GM18520 (cell line): Measurements from ENCODE around the gene CMKLR1.

Experiments
- ATAC-seq: cut with Tn5 transposase; IDR thresholded peaks from one replicate; pipeline ENCODE4 v1.9.1; 2021; ENCODE audit not compliant: unreplicated experiment

CMKLR1 gene

GRCh38 chr12:108317308-108318234 lies 21.5 kb downstream of the CMKLR1 start:
- ATAC-seq: no peak

GRCh38 chr12:108316176-108317086 lies 22.7 kb downstream of the CMKLR1 start:
- ATAC-seq: no peak

GRCh38 chr12:108315486-108316105 lies 23.5 kb downstream of the CMKLR1 start:
- ATAC-seq: no peak

GRCh38 chr12:108313606-108314351 lies 25.3 kb downstream of the CMKLR1 start:
- ATAC-seq: no peak

- ATAC-seq: no peak
Observed at GRCh38 chr12:108313241-108313605, 25.9 kb downstream of the CMKLR1 start.

GRCh38 chr12:108312693-108313189 lies 26.4 kb downstream of the CMKLR1 start:
- no peak for ATAC-seq

- no peak for ATAC-seq
Observed at GRCh38 chr12:108312073-108312659, 26.9 kb downstream of the CMKLR1 start.

- no peak for ATAC-seq
Observed at GRCh38 chr12:108311605-108312004, 27.5 kb downstream of the CMKLR1 start.

- ATAC-seq: no peak
Observed at GRCh38 chr12:108310489-108310888, 28.6 kb downstream of the CMKLR1 start.

GRCh38 chr12:108309674-108310312 lies 29.3 kb downstream of the CMKLR1 start:
- no peak for ATAC-seq

- ATAC-seq: no peak
Observed at GRCh38 chr12:108308395-108309085, 30.6 kb downstream of the CMKLR1 start.

- ATAC-seq: no peak
Observed at GRCh38 chr12:108307006-108307405, 32.1 kb downstream of the CMKLR1 start.

- no peak for ATAC-seq
Observed at GRCh38 chr12:108306506-108306905, 32.6 kb downstream of the CMKLR1 start.

GRCh38 chr12:108305991-108306501 lies 33.1 kb downstream of the CMKLR1 start:
- ATAC-seq: no peak

- no peak for ATAC-seq
Observed at GRCh38 chr12:108305520-108305919, 33.6 kb downstream of the CMKLR1 start.

- ATAC-seq: no peak
Observed at GRCh38 chr12:108304633-108305032, 34.5 kb downstream of the CMKLR1 start.

GRCh38 chr12:108303703-108304102 lies 35.4 kb downstream of the CMKLR1 start:
- no peak for ATAC-seq

- no peak for ATAC-seq
Observed at GRCh38 chr12:108302403-108303311, 36.5 kb downstream of the CMKLR1 start.
